HFFc6 (cell line): ENCODE results near the gene SGMS1. TPM values are rescaled to one million over a fixed set of nuclear protein-coding genes. Genes with fewer than 3 reads are reported as not detected.
A peak's percentile ranks its signal among the peaks of the same experiment; 100 is the strongest.

Experiments
- DNase-seq: peaks from one replicate; pipeline ENCODE4 v3.0.0-alpha.2; 2018
- H3K27ac Mint-ChIP-seq: 2 replicates; pipeline ENCODE4 v1.8.0; 2020; ENCODE audit warnings: mild to moderate bottlenecking, mixed read lengths
- H3K27me3 Mint-ChIP-seq: 2 replicates; pipeline ENCODE4 v1.8.0; 2021; ENCODE audit warnings: mild to moderate bottlenecking, moderate library complexity, mixed read lengths; ENCODE audit not compliant: insufficient read depth
- H3K36me3 Mint-ChIP-seq: 2 replicates; pipeline ENCODE4 v1.8.0; 2021; ENCODE audit warnings: low read depth, mixed read lengths
- H3K4me1 Mint-ChIP-seq: 2 replicates; pipeline ENCODE4 v1.8.0; 2020; ENCODE audit warnings: low read depth, mixed read lengths
- H3K4me3 Mint-ChIP-seq: 2 replicates; pipeline ENCODE4 v1.8.0; 2020; ENCODE audit warnings: mild to moderate bottlenecking, moderate library complexity, mixed read lengths
- H3K9me3 Mint-ChIP-seq: 2 replicates; pipeline ENCODE4 v1.8.0; 2020; ENCODE audit warnings: mild to moderate bottlenecking, mixed read lengths
- total RNA-seq, 6 experiments: library from RNA; stranded (reverse); fragmentation: NEBNext Ultra II Directional; extraction: Animal tissue kit (Norgen Biotek cat#: 25700); gene quantifications; 2 replicates in 1 of 6; 3 replicates in 5 of 6; pipeline ENCODE4 v1.2.3, GENCODE V29; 2021
- TF ChIP-seq, protein P1 (sequence below): fragments of 200-600 bp; sonication (generic); IDR thresholded peaks from 2 replicates; pipeline ENCODE4 v1.5.0; 2021; ENCODE audit warnings: antibody characterized with exemption, mild to moderate bottlenecking

SGMS1 gene
- total RNA-seq, 6 experiments from 2014 or later: 19.6 to 27.5 (median 24.6) TPM

GRCh38 chr10:50590935-50591334, 32.8 kb downstream of the SGMS1 start:
- TF ChIP-seq, protein P1, sequence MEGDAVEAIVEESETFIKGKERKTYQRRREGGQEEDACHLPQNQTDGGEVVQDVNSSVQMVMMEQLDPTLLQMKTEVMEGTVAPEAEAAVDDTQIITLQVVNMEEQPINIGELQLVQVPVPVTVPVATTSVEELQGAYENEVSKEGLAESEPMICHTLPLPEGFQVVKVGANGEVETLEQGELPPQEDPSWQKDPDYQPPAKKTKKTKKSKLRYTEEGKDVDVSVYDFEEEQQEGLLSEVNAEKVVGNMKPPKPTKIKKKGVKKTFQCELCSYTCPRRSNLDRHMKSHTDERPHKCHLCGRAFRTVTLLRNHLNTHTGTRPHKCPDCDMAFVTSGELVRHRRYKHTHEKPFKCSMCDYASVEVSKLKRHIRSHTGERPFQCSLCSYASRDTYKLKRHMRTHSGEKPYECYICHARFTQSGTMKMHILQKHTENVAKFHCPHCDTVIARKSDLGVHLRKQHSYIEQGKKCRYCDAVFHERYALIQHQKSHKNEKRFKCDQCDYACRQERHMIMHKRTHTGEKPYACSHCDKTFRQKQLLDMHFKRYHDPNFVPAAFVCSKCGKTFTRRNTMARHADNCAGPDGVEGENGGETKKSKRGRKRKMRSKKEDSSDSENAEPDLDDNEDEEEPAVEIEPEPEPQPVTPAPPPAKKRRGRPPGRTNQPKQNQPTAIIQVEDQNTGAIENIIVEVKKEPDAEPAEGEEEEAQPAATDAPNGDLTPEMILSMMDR: no peak
- Mint-ChIP-seq H3K4me3 (no peak overlapping the region), H3K36me3 (peaks cover 16% of the 10 kb centered on the region), H3K9me3 (no peaks in the 10 kb centered on the region), H3K27me3 (no peaks in the 10 kb centered on the region), H3K4me1 (peaks cover 41% of the 10 kb centered on the region), H3K27ac (no peak overlapping the region)
- no peak for DNase-seq

- no peak for DNase-seq
- H3K27me3 Mint-ChIP-seq: no peaks in the 10 kb centered on the region
- TF ChIP-seq, protein P1: no peak
- H3K27ac Mint-ChIP-seq: peak overlapping the region; percentile 8; the same call in 1 of the 2 replicates
- peaks cover 16% of the 10 kb centered on the region for H3K36me3 Mint-ChIP-seq
- H3K9me3 Mint-ChIP-seq: no peaks in the 10 kb centered on the region
- no peak overlapping the region for H3K4me3 Mint-ChIP-seq
- H3K4me1 Mint-ChIP-seq: peaks cover 44% of the 10 kb centered on the region
These were observed 37.0 kb downstream of the SGMS1 start for GRCh38 chr10:50586740-50587088.

DNA sequence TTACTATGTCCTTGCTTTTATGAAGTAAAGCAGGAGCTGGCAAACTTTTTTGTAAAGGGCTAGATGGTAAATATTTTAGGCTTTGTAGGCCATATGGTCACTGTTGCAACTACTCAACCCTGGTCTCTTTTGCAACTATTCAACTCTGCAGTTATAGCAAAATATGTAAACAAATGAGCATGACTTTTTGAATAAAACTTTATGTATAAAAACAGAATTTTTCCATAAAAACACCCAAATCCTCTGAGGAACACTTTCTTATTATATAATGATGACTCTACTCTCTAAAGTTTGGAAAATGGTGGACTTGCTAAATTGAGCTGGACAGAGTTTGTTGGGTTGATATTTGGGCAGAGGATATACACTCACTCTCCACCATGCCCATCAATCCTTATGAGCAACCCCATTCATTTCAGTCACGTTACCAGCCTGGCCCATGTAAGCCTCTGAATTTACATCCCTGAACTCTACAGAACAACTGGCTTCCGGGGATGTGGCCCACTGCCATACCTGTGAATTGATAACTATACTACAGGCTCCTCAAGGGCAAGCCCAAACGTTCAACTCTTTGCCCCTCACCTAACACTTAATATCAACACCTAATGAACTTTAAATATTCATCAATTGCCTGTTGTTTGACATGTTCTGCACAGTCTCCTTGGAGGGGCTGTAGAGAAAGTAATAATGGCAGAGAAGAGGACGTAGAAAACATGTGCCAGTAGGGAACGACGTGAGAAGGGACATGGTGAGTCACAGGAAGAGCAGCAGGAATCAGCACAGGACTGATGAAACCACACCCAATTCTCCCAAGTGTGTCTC, 37.6 kb downstream of the SGMS1 start:
- H3K27me3 Mint-ChIP-seq: no peaks in the 10 kb centered on the region
- H3K4me1 Mint-ChIP-seq: peaks cover 50% of the 10 kb centered on the region
- no peak overlapping the region for H3K4me3 Mint-ChIP-seq
- peak overlapping the region; percentile 8; the same call in 1 of the 2 replicates for H3K27ac Mint-ChIP-seq
- DNase-seq: no peak
- no peaks in the 10 kb centered on the region for H3K9me3 Mint-ChIP-seq
- TF ChIP-seq, protein P1: no peak
- H3K36me3 Mint-ChIP-seq: peaks cover 16% of the 10 kb centered on the region

GRCh38 chr10:50582766-50583762, 40.7 kb downstream of the SGMS1 start:
- Mint-ChIP-seq H3K9me3 (no peaks in the 10 kb centered on the region), H3K27me3 (no peaks in the 10 kb centered on the region), H3K27ac (no peak overlapping the region), H3K4me3 (no peak overlapping the region), H3K4me1 (peaks cover 59% of the 10 kb centered on the region), H3K36me3 (peaks cover 13% of the 10 kb centered on the region)
- TF ChIP-seq, protein P1: no peak
- DNase-seq: no peak

DNA sequence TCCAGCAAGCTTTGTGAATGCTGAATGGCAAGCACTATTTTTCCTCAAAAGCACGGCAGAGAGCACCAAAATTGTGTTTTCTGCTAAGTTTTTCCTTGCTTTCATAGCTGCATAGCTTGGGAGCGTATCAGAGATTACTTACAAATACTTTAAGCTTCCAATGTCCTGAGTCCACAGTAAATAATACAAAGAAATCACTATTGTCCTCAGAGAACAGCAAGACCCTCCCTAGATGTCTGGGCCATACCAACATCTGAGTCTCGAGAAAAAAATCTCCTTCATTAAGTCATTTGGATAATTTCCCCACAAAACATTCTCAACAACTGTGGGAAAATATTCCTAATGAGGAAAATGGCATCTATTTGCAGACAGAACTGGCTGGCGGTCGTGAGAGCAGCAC, 41.7 kb downstream of the SGMS1 start:
- Mint-ChIP-seq H3K27ac (peak overlapping the region; percentile 7; the same call in 1 of the 2 replicates), H3K9me3 (no peaks in the 10 kb centered on the region), H3K4me3 (no peak overlapping the region), H3K4me1 (peaks cover 68% of the 10 kb centered on the region), H3K36me3 (peaks cover 10% of the 10 kb centered on the region; the same call in 1 of the 2 replicates), H3K27me3 (no peaks in the 10 kb centered on the region)
- DNase-seq: no peak
- TF ChIP-seq, protein P1: no peak
